ENCODE data around the gene OVOL2. TPM values are rescaled to one million over a fixed set of nuclear protein-coding genes. Genes with fewer than 3 reads are reported as not detected.

The OVOL2 gene
- total and polyA plus RNA-seq, 10 of the 15 experiments (the other 5 are each of a cell fraction or from before 2014, with no cell fraction given), result not detected

DNA sequence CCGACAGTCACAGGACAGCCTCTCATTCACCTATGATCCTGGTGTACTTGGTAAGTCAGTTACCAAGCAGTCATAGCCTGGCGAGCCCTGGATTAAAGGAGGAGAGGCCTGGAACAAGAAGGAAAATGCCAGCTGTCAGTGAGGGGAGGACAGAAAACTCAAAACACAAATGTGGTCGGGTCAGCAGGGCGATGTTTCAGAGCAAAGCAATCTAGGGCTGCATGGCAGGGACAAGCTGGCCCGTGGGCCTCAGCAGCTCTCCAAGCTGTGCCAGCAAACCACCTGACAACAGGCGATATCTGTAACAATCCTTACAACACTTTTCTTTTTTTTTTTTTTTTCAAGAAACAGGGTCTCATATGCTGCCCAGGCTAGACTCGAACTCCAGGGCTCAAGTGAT is 48.6 kb downstream of the OVOL2 start:
- FAIRE-seq, result no peak
- ChIA-PET SMC1A (ENCODE audit: uncharacterized antibody, unreplicated experiment) (interaction anchor here (0.6 kb wide), 2 partner anchors 12 to 164 kb away, joined by 3 to 4 read pairs; no protein-coding TSS in a partner anchor), RAD21 (ENCODE audit: unreplicated experiment) (no interaction called here)

GRCh38 chr20:18007534-18008292 is 50.0 kb downstream of the OVOL2 start:
- Histone ChIP-seq H4K20me1 (ENCODE audit: control insufficient read depth, insufficient read depth) (no peaks in the 10 kb centered on the region), H3K4me3 (no peak overlapping the region), H3K36me3 (ENCODE audit: control insufficient read depth in 2 of 2, insufficient read depth in 2 of 2, low read length in 1 of 2) (no peaks in the 10 kb centered on the region), H2AFZ (ENCODE audit: control insufficient read depth, low read depth, low read length) (no peak overlapping the region), H3K27me3 (replicated peaks in 1 of 2; ENCODE audit: control insufficient read depth in 2 of 2, insufficient read depth in 2 of 2, low read length in 1 of 2) (no peaks in the 10 kb centered on the region), H3K4me1 (ENCODE audit: control insufficient read depth, insufficient read depth, low read length) (peaks cover 31% of the 10 kb centered on the region), H3K79me2 (ENCODE audit: control insufficient read depth, insufficient read depth, low read length) (no peaks in the 10 kb centered on the region), H3K9ac (ENCODE audit: control insufficient read depth, insufficient read depth, low read length) (no peak overlapping the region), H3K27ac (ENCODE audit: control insufficient read depth, insufficient read depth) (no peak overlapping the region), H3K4me2 (ENCODE audit: control insufficient read depth, insufficient read depth) (no peak overlapping the region), H3K9me3 (replicated peaks; ENCODE audit: control insufficient read depth, insufficient read depth, low read length) (no peaks in the 10 kb centered on the region)
- in situ Hi-C loops (cut with MboI) (no loop called here), intact Hi-C loops (cut with micrococcal nuclease; ENCODE audit: unreplicated experiment) (loop anchor here (10.0 kb wide), 1 partner anchor 277 kb away; the partner anchor contains the start of gene ZNF133)
- ChIA-PET CTCF (no interaction called here), POLR2A (no interaction called here), RAD21 (ENCODE audit: unreplicated experiment) (no interaction called here), SMC1A (ENCODE audit: uncharacterized antibody, unreplicated experiment) (interaction anchor here (0.6 kb wide), 1 partner anchor 1390 kb away, joined by 3 read pairs; no protein-coding TSS in a partner anchor)
- ATAC-seq, result no peak
- no peak for DNase-seq (ENCODE audit: low read depth, low spot score)
- no peak for FAIRE-seq
- 68% methylated on average over 19 of the region's 19 CpGs for WGBS (ENCODE audit: insufficient coverage, insufficient replicate concordance, low lambda C conversion rate, missing lambda C conversion rate)
- BruUV-seq (replicated peaks), result no TSS peak
- TF ChIP-seq CHD4 (IDR thresholded peaks at IDR 0.05), result no peak
- TF ChIP-seq CREB1 (IDR thresholded peaks at IDR 0.05; ENCODE audit: low read depth), result no peak
- TF ChIP-seq, protein P1, sequence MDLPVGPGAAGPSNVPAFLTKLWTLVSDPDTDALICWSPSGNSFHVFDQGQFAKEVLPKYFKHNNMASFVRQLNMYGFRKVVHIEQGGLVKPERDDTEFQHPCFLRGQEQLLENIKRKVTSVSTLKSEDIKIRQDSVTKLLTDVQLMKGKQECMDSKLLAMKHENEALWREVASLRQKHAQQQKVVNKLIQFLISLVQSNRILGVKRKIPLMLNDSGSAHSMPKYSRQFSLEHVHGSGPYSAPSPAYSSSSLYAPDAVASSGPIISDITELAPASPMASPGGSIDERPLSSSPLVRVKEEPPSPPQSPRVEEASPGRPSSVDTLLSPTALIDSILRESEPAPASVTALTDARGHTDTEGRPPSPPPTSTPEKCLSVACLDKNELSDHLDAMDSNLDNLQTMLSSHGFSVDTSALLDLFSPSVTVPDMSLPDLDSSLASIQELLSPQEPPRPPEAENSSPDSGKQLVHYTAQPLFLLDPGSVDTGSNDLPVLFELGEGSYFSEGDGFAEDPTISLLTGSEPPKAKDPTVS (IDR thresholded peaks at IDR 0.05; ENCODE audit: low read depth, low read length), result no peak
- TF ChIP-seq RBBP5 (conservative IDR thresholded peaks at IDR 0.05), result no peak
- no peak for TF ChIP-seq MTA2 (IDR thresholded peaks at IDR 0.05; ENCODE audit: low read depth)
- no peak for TF ChIP-seq ETV6 (conservative IDR thresholded peaks at IDR 0.05 in 1 of 2, IDR thresholded peaks at IDR 0.05 in 1 of 2; ENCODE audit: borderline replicate concordance in 1 of 2, low read depth in 1 of 2)
- TF ChIP-seq NFYA (IDR thresholded peaks at IDR 0.05; ENCODE audit: borderline replicate concordance, low read depth, low read length), result no peak
- TF ChIP-seq MTA3 (IDR thresholded peaks at IDR 0.05; ENCODE audit: borderline replicate concordance, low read length), result no peak
- TF ChIP-seq SP1 (IDR thresholded peaks at IDR 0.05; ENCODE audit: low read depth, low read length), result no peak
- TF ChIP-seq NFYB (IDR thresholded peaks at IDR 0.05; ENCODE audit: insufficient read depth, low read depth, low read length), result no peak
- no peak for TF ChIP-seq ZBED1 (IDR thresholded peaks at IDR 0.05; ENCODE audit: borderline replicate concordance)
- no peak for TF ChIP-seq CHD2 (IDR thresholded peaks at IDR 0.05; ENCODE audit: borderline replicate concordance, low read depth, low read length)

More for the DNA sequence above, 48.6 kb downstream of the OVOL2 start:
- Histone ChIP-seq H3K27me3 (replicated peaks in 1 of 2; ENCODE audit: control insufficient read depth in 2 of 2, insufficient read depth in 2 of 2, low read length in 1 of 2) (no peaks in the 10 kb centered on the region), H3K9ac (ENCODE audit: control insufficient read depth, insufficient read depth, low read length) (no peak overlapping the region), H3K36me3 (ENCODE audit: control insufficient read depth in 2 of 2, insufficient read depth in 2 of 2, low read length in 1 of 2) (no peaks in the 10 kb centered on the region), H3K4me2 (ENCODE audit: control insufficient read depth, insufficient read depth) (no peak overlapping the region), H4K20me1 (ENCODE audit: control insufficient read depth, insufficient read depth) (no peaks in the 10 kb centered on the region), H3K4me3 (no peak overlapping the region), H2AFZ (ENCODE audit: control insufficient read depth, low read depth, low read length) (no peak overlapping the region), H3K9me3 (replicated peaks; ENCODE audit: control insufficient read depth, insufficient read depth, low read length) (no peaks in the 10 kb centered on the region), H3K4me1 (ENCODE audit: control insufficient read depth, insufficient read depth, low read length) (peaks cover 20% of the 10 kb centered on the region), H3K79me2 (ENCODE audit: control insufficient read depth, insufficient read depth, low read length) (no peaks in the 10 kb centered on the region), H3K27ac (ENCODE audit: control insufficient read depth, insufficient read depth) (no peak overlapping the region)
- in situ Hi-C loops (cut with MboI) (no loop called here), intact Hi-C loops (cut with micrococcal nuclease; ENCODE audit: unreplicated experiment) (loop anchor here (10.0 kb wide), 1 partner anchor 276 kb away; the partner anchor contains the start of gene ZNF133)
- POLR2A ChIA-PET, result interaction anchor here (0.7 kb wide), 1 partner anchor 321 kb away, joined by 5 read pairs; no protein-coding TSS in a partner anchor
- WGBS (ENCODE audit: insufficient coverage, insufficient replicate concordance, low lambda C conversion rate, missing lambda C conversion rate), result 64% methylated on average over 7 of the region's 7 CpGs
- ATAC-seq, result no peak
- CTCF ChIA-PET, result no interaction called here
- BruUV-seq (replicated peaks), result no TSS peak
- TF ChIP-seq POLR2A (IDR thresholded peaks at IDR 0.05; ENCODE audit: low read depth, low read length), result no peak
- no peak for TF ChIP-seq PKNOX1 (IDR thresholded peaks at IDR 0.05)
- no peak for DNase-seq (ENCODE audit: low read depth, low spot score)
